Stomach (tissue), 9 donors: ENCODE data around the gene SNAPC4. TPM values are rescaled to one million over a fixed set of nuclear protein-coding genes. Genes with fewer than 3 reads are reported as not detected.
A peak's percentile ranks its signal among the peaks of the same experiment; 100 is the strongest.

Experiments
- DNase-seq, 2 donors: peaks; one replicate each; pipeline versions ENCODE4 v3.0.0 to v3.0.0-alpha.2; 2013 to 2019
- H3K27ac ChIP-seq, 5 donors: fragments of 200-600 bp in 4 of 5; sonication (generic) in 4 of 5; one replicate each; pipeline ENCODE4 v1.5.1; 2013 to 2019; ENCODE audit warnings: mild to moderate bottlenecking in 1 of 5, moderate library complexity in 1 of 5
- H3K27me3 ChIP-seq, 3 donors: fragments of 200-600 bp; sonication (generic); one replicate each; pipeline ENCODE4 v1.5.1; 2017 to 2019; ENCODE audit warnings: mixed run types in 1 of 3
- H3K36me3 ChIP-seq, 4 donors: fragments of 200-600 bp; sonication (generic); 1 replicate in 3 of 4; 2 replicates in 1 of 4; pipeline ENCODE4 v1.5.1; 2016 to 2019
- H3K4me1 ChIP-seq, 4 donors: fragments of 200-600 bp; sonication (generic); one replicate each; pipeline ENCODE4 v1.5.1; 2016 to 2019
- H3K4me3 ChIP-seq, 4 donors: fragments of 200-600 bp; sonication (generic) in 3 of 4; one replicate each; pipeline ENCODE4 v1.5.1; 2016 to 2019; ENCODE audit warnings: mild to moderate bottlenecking in 1 of 4
- H3K9me3 ChIP-seq, 4 donors: fragments of 200-600 bp; sonication (generic); one replicate each; pipeline ENCODE4 v1.5.1; 2016 to 2019
- CTCF ChIP-seq, 7 experiments: fragments of 450-650 bp in 4 of 7; fragments of 200-600 bp in 3 of 7; sonication (generic) in 3 of 7; IDR thresholded peaks; one replicate each; pipeline ENCODE4 v1.5.1; 2016 to 2019; ENCODE audit warnings: antibody characterized with exemption in 7 of 7, control low read depth in 2 of 7, mild to moderate bottlenecking in 1 of 7
- EP300 ChIP-seq: sonication (generic); formaldehyde crosslinking; IDR thresholded peaks from one replicate; pipeline ENCODE4 v1.6.1; 2017; ENCODE audit warnings: antibody characterized with exemption
- POLR2A ChIP-seq, 4 donors: fragments of 450-650 bp; IDR thresholded peaks; one replicate each; pipeline ENCODE4 v1.6.1; 2016; ENCODE audit warnings: antibody characterized with exemption in 4 of 4, control low read depth in 2 of 4, mild to moderate bottlenecking in 1 of 4, moderate library complexity in 1 of 4
- POLR2AphosphoS5 ChIP-seq, 3 donors: sonication (generic); formaldehyde crosslinking; IDR thresholded peaks; one replicate each; pipeline ENCODE4 v1.6.1; 2016; ENCODE audit warnings: antibody characterized with exemption in 3 of 3
- WGBS, 5 donors: extraction: QIAGEN DNeasy Blood & Tissue Kit in 3 of 5; methylation state at CpG; one replicate each; pipeline versions ENCODE4 v1.1.5 to v1.1.7; 2013 to 2018; 5-methylcytosine and 5-hydroxymethylcytosine counted together
- intact Hi-C: fragments of 100-400 bp; cut with DNase I; formaldehyde crosslinking; loops from one replicate; pipeline ENCODE4 v1.15.1; 2023; ENCODE audit warnings: low total_unique reads
- polyA plus RNA-seq, 3 donors: library from polyadenylated mRNA; stranded (reverse); fragments of 200-250 nt; gene quantifications; one replicate each; pipeline ENCODE4 v1.2.3, GENCODE V29; 2013
- total RNA-seq, 5 donors: library from RNA; depleted of rRNA; stranded (reverse); fragments of >200 nt; gene quantifications; one replicate each; pipeline versions ENCODE4 v1.1.0 to v1.2.3, GENCODE V29; 2014 to 2016
- donor health status: healthy with polysubstance abuse.
- donor health status: Bipolar disorder and iron deficiency.
- donor health status: healthy.

SNAPC4 gene
- total and polyA plus RNA-seq, 8 donors = 1.8 to 58.2 (median 4.4) TPM

- H3K27me3 ChIP-seq = no peaks in the 10 kb centered on the region
- peaks cover 2 to 45% (median 35%) of the 10 kb centered on the region in 4 donors for H3K36me3 ChIP-seq
- 82 to 96% (median 89%) methylated on average over 12 to 29 of the region's 29 CpGs for WGBS, 5 donors
Observed at GRCh38 chr9:136358016-136358415, 42.0 kb downstream of the SNAPC4 start.

DNA sequence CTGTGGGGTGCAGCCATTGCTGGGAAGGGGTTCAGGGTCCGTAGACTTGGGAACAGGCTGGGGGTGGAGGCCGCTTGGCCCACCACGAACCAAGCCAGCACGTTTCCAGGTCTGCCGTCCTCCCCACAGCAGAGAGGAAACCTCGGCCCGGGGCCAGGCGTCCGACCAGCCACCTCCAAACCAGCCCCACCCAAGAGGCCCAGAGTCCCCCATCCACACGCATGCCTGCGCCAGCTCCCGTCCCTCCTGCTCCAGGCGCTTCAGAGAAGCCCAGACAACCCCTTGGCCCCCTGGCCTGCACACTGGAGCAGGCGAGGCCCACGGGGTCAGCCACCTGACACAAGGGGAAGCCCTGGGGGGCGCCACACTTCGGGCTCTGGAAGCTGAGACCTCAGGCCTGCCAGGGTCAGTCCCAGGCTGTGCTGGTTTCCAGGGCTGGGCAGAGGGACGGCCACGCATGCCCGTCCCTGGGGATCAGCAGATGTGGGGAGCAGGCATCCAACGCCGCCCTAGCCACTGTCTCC, 42.7 kb downstream of the SNAPC4 start:
- no peak for TF ChIP-seq EP300
- TF ChIP-seq POLR2A (IDR thresholded peaks at IDR 0.05) = no peak
- no peak for TF ChIP-seq CTCF (IDR thresholded peaks at IDR 0.05)
- no peak for TF ChIP-seq POLR2AphosphoS5 (IDR thresholded peaks at IDR 0.05)
- H3K4me3 ChIP-seq = no peak overlapping the region
- peaks cover 12 to 50% (median 24%) of the 10 kb centered on the region in 4 donors for H3K4me1 ChIP-seq
- DNase-seq = peak in 1 of 2 donors; percentile 61
- peaks cover 2 to 45% (median 35%) of the 10 kb centered on the region in 4 donors for H3K36me3 ChIP-seq
- H3K27me3 ChIP-seq = no peaks in the 10 kb centered on the region
- H3K9me3 ChIP-seq = no peaks in the 10 kb centered on the region
- no peak overlapping the region for H3K27ac ChIP-seq
- 71 to 86% (median 79%) methylated on average over 15 to 22 of the region's 22 CpGs for WGBS, 5 donors
- intact Hi-C loops = no loop called here

More at GRCh38 chr9:136358016-136358415, 42.0 kb downstream of the SNAPC4 start:
- H3K9me3 ChIP-seq = no peaks in the 10 kb centered on the region
- TF ChIP-seq POLR2A (IDR thresholded peaks at IDR 0.05) = no peak
- H3K27ac ChIP-seq = no peak overlapping the region
- no peak for DNase-seq
- intact Hi-C loops = no loop called here
- H3K4me3 ChIP-seq = no peak overlapping the region
- peaks cover 19 to 50% (median 32%) of the 10 kb centered on the region in 4 donors for H3K4me1 ChIP-seq

DNA sequence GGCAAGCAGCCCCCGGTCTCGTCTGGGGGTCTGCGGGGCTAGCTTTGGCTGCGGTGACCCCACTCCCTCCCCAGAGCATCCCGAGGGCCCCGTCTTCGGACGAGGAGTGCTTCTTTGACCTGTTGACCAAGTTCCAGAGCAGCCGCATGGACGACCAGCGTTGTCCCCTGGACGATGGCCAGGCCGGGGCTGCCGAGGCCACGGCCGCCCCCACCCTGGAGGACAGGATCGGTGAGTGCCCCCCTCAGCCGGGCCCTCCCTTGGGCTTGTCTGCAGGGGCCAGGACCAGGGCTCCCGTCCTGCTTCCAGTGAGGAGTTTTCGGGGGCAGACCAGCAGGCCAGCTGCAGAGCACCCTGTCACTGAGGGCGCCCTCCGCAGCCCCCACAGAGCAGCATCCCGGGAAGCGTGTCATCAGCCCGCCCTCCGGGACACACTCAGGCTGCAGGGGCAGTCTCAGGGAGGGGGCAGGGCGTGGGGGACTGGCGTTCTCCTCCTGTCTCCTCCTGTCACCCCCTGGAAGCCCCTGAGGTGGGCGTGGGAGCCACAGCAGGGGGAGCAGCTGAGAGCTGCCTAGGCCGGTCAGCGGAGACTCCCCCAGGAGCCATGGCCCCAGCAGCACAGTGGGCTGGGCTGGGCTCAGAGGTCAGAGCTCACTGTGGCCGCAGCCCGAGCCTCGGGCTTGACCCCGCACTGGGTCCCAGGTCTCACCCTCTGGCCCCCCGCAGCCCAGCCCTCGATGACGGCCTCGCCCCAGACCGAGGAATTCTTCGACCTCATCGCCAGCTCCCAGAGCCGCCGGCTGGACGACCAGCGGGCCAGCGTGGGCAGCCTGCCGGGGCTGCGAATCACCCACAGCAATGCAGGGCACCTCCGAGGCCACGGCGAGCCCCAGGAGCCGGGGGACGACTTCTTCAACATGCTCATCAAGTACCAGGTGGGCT, 44.1 kb downstream of the SNAPC4 start:
- intact Hi-C loops = no loop called here
- TF ChIP-seq POLR2A (IDR thresholded peaks at IDR 0.05) = no peak
- TF ChIP-seq CTCF (IDR thresholded peaks at IDR 0.05) = no peak
- no peak for TF ChIP-seq EP300
- no peak for TF ChIP-seq POLR2AphosphoS5 (IDR thresholded peaks at IDR 0.05)
- no peak overlapping the region for H3K27ac ChIP-seq
- WGBS, 5 donors = 77 to 83% (median 79%) methylated on average over 40 to 54 of the region's 54 CpGs
- no peaks in the 10 kb centered on the region for H3K27me3 ChIP-seq
- DNase-seq = no peak
- no peaks in the 10 kb centered on the region for H3K9me3 ChIP-seq
- H3K36me3 ChIP-seq = peaks cover 2 to 39% (median 29%) of the 10 kb centered on the region in 4 donors
- H3K4me1 ChIP-seq = peaks cover 5 to 40% (median 15%) of the 10 kb centered on the region in 4 donors
- H3K4me3 ChIP-seq = no peak overlapping the region

DNA sequence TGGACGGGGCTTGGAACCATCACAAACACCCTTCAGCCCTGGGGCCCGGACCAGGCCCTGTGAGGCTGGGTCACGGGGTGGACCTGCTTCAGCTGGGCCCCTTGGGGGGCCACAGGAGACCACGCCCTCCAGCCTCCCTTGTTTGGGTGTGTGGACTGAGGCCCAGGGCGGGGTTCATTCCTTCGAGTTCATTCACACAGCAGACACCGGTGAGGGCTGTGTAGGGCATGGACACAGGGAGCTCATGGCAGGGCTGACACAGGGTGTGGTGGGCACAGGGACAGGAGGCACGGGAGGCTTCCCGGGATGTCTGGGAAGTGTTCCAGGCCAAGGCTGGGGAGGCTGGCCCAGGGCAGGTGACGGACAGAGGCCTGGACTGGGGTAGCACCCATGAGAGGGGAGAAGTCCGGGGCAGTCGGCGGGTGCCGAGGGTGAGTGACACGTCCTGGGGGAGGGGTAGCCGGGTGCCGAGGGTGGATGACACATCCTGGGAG, 45.3 kb downstream of the SNAPC4 start:
- WGBS, 5 donors = 26 to 49% (median 40%) methylated on average over 15 to 17 of the region's 17 CpGs
- intact Hi-C loops = no loop called here

More for the DNA sequence above, 45.3 kb downstream of the SNAPC4 start:
- H3K4me1 ChIP-seq = peaks cover 5 to 36% (median 15%) of the 10 kb centered on the region in 4 donors
- no peak overlapping the region for H3K4me3 ChIP-seq
- peak in 1 of 2 donors; percentile 85 for DNase-seq
- H3K9me3 ChIP-seq = no peaks in the 10 kb centered on the region
- peaks cover 2 to 45% (median 32%) of the 10 kb centered on the region in 4 donors for H3K36me3 ChIP-seq
- TF ChIP-seq CTCF (IDR thresholded peaks at IDR 0.05) (no peak), EP300 (no peak), POLR2AphosphoS5 (IDR thresholded peaks at IDR 0.05) (no peak), POLR2A (IDR thresholded peaks at IDR 0.05) (no peak)
- no peaks in the 10 kb centered on the region for H3K27me3 ChIP-seq
- H3K27ac ChIP-seq = peak overlapping the region in 2 of 5 donors; percentile 41 to 53
